ENCODE measurements around the gene RTN4RL1.

DNA sequence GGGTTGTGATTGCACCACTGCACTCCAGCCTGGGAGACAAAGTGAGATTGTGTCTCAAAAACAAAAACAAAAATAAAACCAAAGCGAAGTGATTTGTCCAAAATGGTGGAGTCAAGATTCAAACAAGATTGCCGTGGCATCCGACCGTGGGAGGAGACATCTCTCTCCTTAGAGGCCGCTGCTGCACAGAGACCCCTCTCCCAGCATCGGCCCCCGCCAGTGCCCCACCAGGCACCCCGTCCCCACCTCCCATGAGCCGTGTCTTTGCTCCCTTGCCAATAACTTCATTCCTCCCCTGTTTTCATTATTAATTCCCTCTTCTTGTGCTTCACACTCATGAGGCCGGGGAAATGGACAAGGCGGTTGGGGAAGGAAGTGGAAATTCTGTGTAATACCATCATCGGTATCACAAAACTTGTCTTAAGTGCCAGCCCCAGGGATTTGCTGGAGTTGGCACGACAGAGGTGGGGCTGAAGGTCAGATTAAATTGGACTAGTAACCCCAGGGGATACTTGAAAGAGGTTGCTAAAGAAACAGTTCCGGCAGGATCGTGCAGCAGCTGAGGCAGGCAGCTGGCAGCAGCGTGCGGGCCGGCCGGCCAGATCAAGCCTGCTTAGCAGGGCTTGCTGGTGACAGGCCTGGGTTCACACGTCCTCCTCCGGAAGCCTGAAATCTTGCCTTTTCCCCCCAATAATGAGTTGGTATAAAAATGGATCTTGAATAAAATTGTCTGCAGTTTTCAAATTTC lies 66.8 kb downstream of the RTN4RL1 start:
- TF ChIP-seq EP300 (IDR thresholded peaks at IDR 0.05) (no peak), CTCF (IDR thresholded peaks at IDR 0.05) (no peak), POLR2A (IDR thresholded peaks at IDR 0.05; ENCODE audit: low read depth) (no peak), POLR2AphosphoS5 (IDR thresholded peaks at IDR 0.05) (no peak)

Measured in esophagus muscularis mucosa (tissue), 4 donors.